K562 (cell line): Measurements from ENCODE around the gene DAAM1. TPM values are rescaled to one million over a fixed set of nuclear protein-coding genes. Genes with fewer than 3 reads are reported as not detected.

Experiments
- ATAC-seq: fragments of 200-7000 bp; cut with Tn5 transposase; 3 replicates; pipeline ENCODE4 v1.9.1; 2020; ENCODE audit warnings: moderate library complexity
- BruUV-seq: library from RNA; stranded (reverse); fragments of 400-500 nt; replicated peaks from 2 replicates; lab custom pipeline; 2021; lab: Mats Ljungman, UMichigan
- CTCF ChIA-PET: fragments of 300-600 bp; formaldehyde crosslinking; extraction: SDS; loops from one replicate; lab custom pipeline; 2021; ENCODE audit warnings: low intra/inter-chr PET ratio; lab: Yijun Ruan, JAX
- POLR2A ChIA-PET: fragments of 300-600, 350-650 bp; sonication (Branson Sonifier 250); formaldehyde crosslinking; extraction: SDS; loops from one replicate; lab custom pipeline; 2021; ENCODE audit warnings: antibody characterized with exemption, inconsistent platforms; lab: Yijun Ruan, JAX
- DNase-seq, 4 experiments: peaks; one replicate each; pipeline versions ENCODE4 v3.0.0 to v3.0.0-alpha.2; 2011 to 2018; ENCODE audit warnings: low spot score in 3 of 4, mixed read lengths in 3 of 4; ENCODE audit errors: extremely low read depth in 1 of 4
- FAIRE-seq: peaks from 2 replicates; lab custom pipeline; 2011; peaks lifted over from hg19 to GRCh38; lab: Jason Lieb, UNC
- H2AFZ ChIP-seq: 2 replicates; pipeline ENCODE4 v1.6.0; 2011; ENCODE audit warnings: low read depth, low read length, control low read depth, inconsistent platforms
- H3K27ac ChIP-seq: fragments of 200-600 bp; 3 replicates; pipeline ENCODE4 v1.8.0; 2011; ENCODE audit warnings: low read depth, mild to moderate bottlenecking, control low read depth, inconsistent platforms, low read length, moderate library complexity, mixed read lengths; ENCODE audit errors: extremely low read depth
- H3K27me3 ChIP-seq, 2 experiments: fragments of 300-600 bp in 1 of 2; 2 replicates in 1 of 2; 3 replicates in 1 of 2; pipeline versions ENCODE4 v1.6.0 to v1.8.0; 2011; ENCODE audit warnings: inconsistent platforms in 2 of 2, low read length in 2 of 2, mild to moderate bottlenecking in 1 of 2, mixed read lengths in 1 of 2, moderate library complexity in 1 of 2; ENCODE audit not compliant: control insufficient read depth in 2 of 2, insufficient read depth in 2 of 2
- H3K36me3 ChIP-seq: fragments of 300-600 bp; 3 replicates; pipeline ENCODE4 v1.8.0; 2011; ENCODE audit warnings: mild to moderate bottlenecking, low read length, inconsistent platforms; ENCODE audit not compliant: control insufficient read depth, insufficient read depth
- H3K4me1 ChIP-seq, 2 experiments: fragments of 200-600 bp in 1 of 2; replicated peaks in 1 of 2; 2 replicates in 1 of 2; 3 replicates in 1 of 2; pipeline versions ENCODE4 v1.5.1 to v1.8.0; 2011; ENCODE audit warnings: inconsistent platforms in 2 of 2, low read length in 2 of 2, mild to moderate bottlenecking in 1 of 2, mixed read lengths in 1 of 2, moderate library complexity in 1 of 2; ENCODE audit not compliant: control insufficient read depth in 2 of 2, insufficient read depth in 2 of 2
- H3K4me2 ChIP-seq: 2 replicates; pipeline ENCODE4 v1.6.1; 2011; ENCODE audit warnings: low read length, control low read depth, inconsistent platforms, mixed read lengths; ENCODE audit not compliant: insufficient read depth
- H3K4me3 ChIP-seq: fragments of 200-600 bp; sonication (generic), shearing (Covaris generic); 2 replicates; pipeline ENCODE4 v1.5.1; 2016; ENCODE audit warnings: control low read depth, inconsistent platforms
- H3K79me2 ChIP-seq: fragments of 200-600 bp; 3 replicates; pipeline ENCODE4 v1.8.0; 2011; ENCODE audit warnings: low read length, inconsistent platforms; ENCODE audit not compliant: control insufficient read depth, insufficient read depth
- H3K9ac ChIP-seq, 2 experiments: 2 replicates each; pipeline versions ENCODE4 v1.6.0 to v1.6.1; 2011; ENCODE audit warnings: low read depth in 2 of 2, low read length in 2 of 2, control low read depth in 1 of 2, inconsistent platforms in 1 of 2, mild to moderate bottlenecking in 1 of 2, mixed read lengths in 1 of 2; ENCODE audit not compliant: insufficient read depth in 1 of 2
- H3K9me1 ChIP-seq: one replicate; pipeline ENCODE4 v1.6.0; 2011; ENCODE audit warnings: inconsistent platforms, mild to moderate bottlenecking, low read length, moderate library complexity; ENCODE audit not compliant: control insufficient read depth, insufficient read depth
- H3K9me3 ChIP-seq: replicated peaks from 2 replicates; pipeline ENCODE4 v1.5.1; 2011; ENCODE audit warnings: low read depth, low read length, inconsistent platforms; ENCODE audit not compliant: control insufficient read depth, insufficient read depth
- H4K20me1 ChIP-seq: replicated peaks from 2 replicates; pipeline ENCODE4 v1.6.1; 2011; ENCODE audit warnings: low read length, inconsistent platforms, mixed read lengths; ENCODE audit not compliant: control insufficient read depth, insufficient read depth
- CBFB ChIP-seq: sonication (generic); formaldehyde crosslinking; IDR thresholded peaks from 2 replicates; pipeline ENCODE4 v1.4.0; 2020; ENCODE audit warnings: mild to moderate bottlenecking, missing genetic modification reagents
- EHMT2 ChIP-seq: fragments of 450-650 bp; IDR thresholded peaks from 2 replicates; pipeline ENCODE4 v1.6.1; 2018; ENCODE audit warnings: antibody characterized with exemption
- ELK1 ChIP-seq: sonication (generic); formaldehyde crosslinking; IDR thresholded peaks from 2 replicates; pipeline ENCODE4 v1.8.1; 2022; ENCODE audit warnings: missing genetic modification reagents
- HDAC2 ChIP-seq: fragments of 450-650 bp; IDR thresholded peaks from 2 replicates; pipeline ENCODE4 v1.6.1; 2016; ENCODE audit warnings: mild to moderate bottlenecking
- HINFP ChIP-seq: fragments of 450-650 bp; conservative IDR thresholded peaks from 2 replicates; pipeline ENCODE4 v1.6.1; 2016; ENCODE audit warnings: missing genetic modification characterization, low read depth, mild to moderate bottlenecking, control low read depth, missing compliant biosample characterization
- NCOA2 ChIP-seq, 2 experiments: fragments of 450-650 bp; IDR thresholded peaks; 2 replicates each; pipeline ENCODE4 v1.6.1; 2018; ENCODE audit warnings: mild to moderate bottlenecking in 2 of 2, moderate library complexity in 1 of 2; ENCODE audit not compliant: partially characterized antibody in 2 of 2
- OTX1 ChIP-seq: fragments of 450-650 bp; formaldehyde crosslinking; IDR thresholded peaks from 2 replicates; pipeline ENCODE4 v1.4.0; 2022; ENCODE audit warnings: mild to moderate bottlenecking
- TGIF2 ChIP-seq: sonication (generic); formaldehyde crosslinking; IDR thresholded peaks from 2 replicates; pipeline ENCODE4 v1.8.1; 2022; ENCODE audit warnings: mild to moderate bottlenecking, missing genetic modification reagents, moderate library complexity
- ZFP1 ChIP-seq: fragments of 450-650 bp; formaldehyde crosslinking; IDR thresholded peaks from 2 replicates; pipeline ENCODE4 v1.4.0; 2020; ENCODE audit warnings: mild to moderate bottlenecking, mixed read lengths
- ZNF174 ChIP-seq: fragments of 250-450 bp; sonication (Bioruptor Pico); IDR thresholded peaks from 2 replicates; pipeline ENCODE4 v1.4.0; 2020; ENCODE audit warnings: mild to moderate bottlenecking
- ZNF277 ChIP-seq: fragments of 250-450 bp; sonication (Bioruptor Pico); IDR thresholded peaks from 2 replicates; pipeline ENCODE4 v1.8.0; 2022; ENCODE audit warnings: inconsistent platforms, mild to moderate bottlenecking, moderate library complexity, borderline replicate concordance
- ZNF311 ChIP-seq: fragments of 250-450 bp; sonication (Bioruptor Pico); IDR thresholded peaks from 2 replicates; pipeline ENCODE4 v1.4.0; 2020; ENCODE audit warnings: mild to moderate bottlenecking, moderate library complexity
- ZNF398 ChIP-seq: fragments of 250-450 bp; sonication (Bioruptor Pico); IDR thresholded peaks from 2 replicates; pipeline ENCODE4 v1.8.0; 2021; ENCODE audit warnings: moderate library complexity, mild to moderate bottlenecking, inconsistent platforms
- ZNF507 ChIP-seq: conservative IDR thresholded peaks from 2 replicates; pipeline ENCODE4 v1.6.1; 2017; ENCODE audit warnings: missing genetic modification characterization, missing compliant biosample characterization
- WGBS: fragments of 100-300 bp; shearing (Covaris generic); methylation state at CpG from one replicate; pipeline ENCODE4 v1.1.6; 2016; ENCODE audit warnings: low coverage, mixed read lengths; ENCODE audit not compliant: insufficient coverage; ENCODE audit errors: missing lambda C conversion rate; 5-methylcytosine and 5-hydroxymethylcytosine counted together
- in situ Hi-C: fragments of 300-500 bp; cut with MboI; formaldehyde crosslinking; loops from 4 replicates; pipeline ENCODE4 v1.15.0; 2018; ENCODE audit warnings: inconsistent platforms, mixed read lengths
- intact Hi-C: fragments of 100-400 bp; cut with micrococcal nuclease; formaldehyde crosslinking; loops from 2 replicates; pipeline ENCODE4 v1.14.2; 2022
- polyA plus RNA-seq, 8 experiments: library from polyadenylated mRNA; depleted of rRNA in 4 of 8; stranded (reverse) in 5 of 8; unstranded in 3 of 8; fragments of >200 nt; fragmentation: Nextera tagmentation in 2 of 8; fragmentation: Illumina TruSeq in 1 of 8; extraction: Ambion mirVana in 2 of 8; extraction: Trizol in 1 of 8; gene quantifications; 2 replicates each; pipeline versions ENCODE4 v1.2.1 to v1.2.3, GENCODE V29; 2011 to 2014; ENCODE audit warnings: inconsistent platforms in 1 of 8, missing spikeins in 1 of 8
- total RNA-seq, 7 experiments: library from RNA; depleted of rRNA in 6 of 7; stranded (reverse); fragments of >200 nt in 6 of 7; fragmentation: Illumina TruSeq in 2 of 7; extraction: Trizol in 2 of 7; gene quantifications; 2 replicates each; pipeline versions ENCODE4 v1.2.1 to v1.2.3, GENCODE V29; 2011 to 2021; ENCODE audit warnings: low replicate concordance in 1 of 7
- TF ChIP-seq, protein P1 (sequence below), 3 experiments: fragments of 200-800 bp in 1 of 3; sonication (Bioruptor generic) in 1 of 3; sonication (generic) in 1 of 3; formaldehyde crosslinking in 1 of 3; IDR thresholded peaks; 2 replicates each; pipeline versions ENCODE4 v1.6.1 to v1.8.0; 2016 to 2022; ENCODE audit warnings: mild to moderate bottlenecking in 2 of 3, missing compliant biosample characterization in 2 of 3, missing genetic modification characterization in 2 of 3, missing genetic modification reagents in 1 of 3

The DAAM1 gene
- total and polyA plus RNA-seq, 9 of the 15 experiments (the other 6 are each of a cell fraction or from before 2014, with no cell fraction given), result 3.6 to 11.6 (median 6.7) TPM

- WGBS, result 42% methylated on average over 4 of the region's 4 CpGs
- no peak for DNase-seq
- no peak overlapping the region for H3K4me3 ChIP-seq
- H3K79me2 ChIP-seq, result no peaks in the 10 kb centered on the region
- no peak overlapping the region for H3K27ac ChIP-seq
- no peak for FAIRE-seq
- no peak overlapping the region for H3K4me2 ChIP-seq
- no TSS peak for BruUV-seq
- H3K9me1 ChIP-seq, result no peaks in the 10 kb centered on the region
- no peaks in the 10 kb centered on the region; a peak in 3 of 5 replicates for H3K4me1 ChIP-seq
- in situ Hi-C loops, result no loop called here
- intact Hi-C loops, result no loop called here
- ChIA-PET CTCF (no interaction called here), POLR2A (no interaction called here)
- H3K36me3 ChIP-seq, result no peaks in the 10 kb centered on the region
- no peak overlapping the region for H3K9ac ChIP-seq
- no peak for ATAC-seq
- H2AFZ ChIP-seq, result no peak overlapping the region
- H3K9me3 ChIP-seq, result no peaks in the 10 kb centered on the region
- no peaks in the 10 kb centered on the region for H3K27me3 ChIP-seq
- H4K20me1 ChIP-seq, result no peaks in the 10 kb centered on the region
- TF ChIP-seq EHMT2, result no peak
- no peak for TF ChIP-seq TGIF2 (CRISPR knock-in tag)
- TF ChIP-seq HDAC2, result no peak
- TF ChIP-seq OTX1, result no peak
- no peak for TF ChIP-seq ZNF507 (tag)
- TF ChIP-seq ELK1 (CRISPR knock-in tag), result no peak
- TF ChIP-seq ZNF174, result no peak
- TF ChIP-seq HINFP, result no peak
- no peak for TF ChIP-seq CBFB (CRISPR knock-in tag)
- TF ChIP-seq ZFP1, result no peak
- TF ChIP-seq ZNF398, result no peak
- TF ChIP-seq, protein P1, sequence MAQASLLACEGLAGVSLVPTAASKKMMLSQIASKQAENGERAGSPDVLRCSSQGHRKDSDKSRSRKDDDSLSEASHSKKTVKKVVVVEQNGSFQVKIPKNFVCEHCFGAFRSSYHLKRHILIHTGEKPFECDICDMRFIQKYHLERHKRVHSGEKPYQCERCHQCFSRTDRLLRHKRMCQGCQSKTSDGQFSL (CRISPR knock-in tag; IDR thresholded peaks at IDR 0.05), result no peak
- TF ChIP-seq, protein P1 (tag; IDR thresholded peaks at IDR 0.05), result no peak
- TF ChIP-seq ZNF311 (CRISPR knock-in tag), result no peak
- no peak for TF ChIP-seq ZNF277 (CRISPR knock-in tag)
- TF ChIP-seq NCOA2 (IDR thresholded peaks at IDR 0.05; ENCODE audit: partially characterized antibody in 2 of 2), result no peak
These were observed 219.0 kb downstream of the DAAM1 start for GRCh38 chr14:59407246-59408010.
